Panc1 (cell line): ENCODE results near the gene PRND. TPM values are rescaled to one million over a fixed set of nuclear protein-coding genes. Genes with fewer than 3 reads are reported as not detected.

Experiments used
- ATAC-seq: fragments of 200-7000 bp; cut with Tn5 transposase; 2 replicates; pipeline ENCODE4 v1.9.1; 2020; ENCODE audit warnings: mild to moderate bottlenecking, moderate library complexity
- BruUV-seq: library from RNA; stranded (reverse); fragments of 400-500 nt; replicated peaks from 2 replicates; lab custom pipeline; 2021; lab: Mats Ljungman, UMichigan
- CTCF ChIA-PET: fragments of 300-600 bp; sonication (Branson Sonifier 250); formaldehyde crosslinking; loops from one replicate; lab custom pipeline; 2022; ENCODE audit warnings: antibody characterized with exemption; lab: Charles Lee
- POLR2A ChIA-PET: fragments of 300-600 bp; sonication (Branson Sonifier 250); formaldehyde crosslinking; loops from one replicate; lab custom pipeline; 2022; ENCODE audit warnings: antibody characterized with exemption; lab: Charles Lee
- DNase-seq: peaks from one replicate; pipeline ENCODE4 v3.0.0-alpha.2; 2010; ENCODE audit warnings: low read depth, low spot score
- H3K27ac ChIP-seq: 2 replicates; pipeline ENCODE4 v1.5.1; 2011; ENCODE audit warnings: mild to moderate bottlenecking, low read length, inconsistent platforms
- H3K27me3 ChIP-seq: fragments of 200-500 bp; sonication (Bioruptor generic); 2 replicates; pipeline ENCODE4 v1.6.0; 2014; ENCODE audit warnings: low read length, inconsistent platforms; ENCODE audit not compliant: control insufficient read depth, insufficient read depth
- H3K36me3 ChIP-seq: fragments of 200-500 bp; sonication (Bioruptor generic); 2 replicates; pipeline ENCODE4 v1.5.1; 2014; ENCODE audit warnings: inconsistent platforms, mild to moderate bottlenecking, low read length, moderate library complexity; ENCODE audit not compliant: control insufficient read depth, insufficient read depth
- H3K4me1 ChIP-seq: 2 replicates; pipeline ENCODE4 v1.5.1; 2011; ENCODE audit warnings: inconsistent platforms, mild to moderate bottlenecking, low read length, moderate library complexity; ENCODE audit not compliant: control insufficient read depth, insufficient read depth
- H3K4me3 ChIP-seq, 2 experiments: 2 replicates each; pipeline ENCODE4 v1.5.1; 2011 to 2012; ENCODE audit warnings: low read depth in 2 of 2, low read length in 2 of 2, mild to moderate bottlenecking in 2 of 2, inconsistent platforms in 1 of 2, moderate library complexity in 1 of 2
- H3K9me3 ChIP-seq: fragments of 200-500 bp; sonication (Bioruptor generic); 2 replicates; pipeline ENCODE4 v1.5.1; 2014; ENCODE audit warnings: low read depth, mild to moderate bottlenecking, inconsistent platforms, low read length, moderate library complexity; ENCODE audit not compliant: control insufficient read depth, insufficient read depth
- CTCF ChIP-seq: fragments of 450-650 bp; IDR thresholded peaks from 2 replicates; pipeline ENCODE4 v1.5.1; 2017; ENCODE audit warnings: mild to moderate bottlenecking
- POLR2AphosphoS5 ChIP-seq: IDR thresholded peaks from 2 replicates; pipeline ENCODE4 v1.6.1; 2012; ENCODE audit warnings: mild to moderate bottlenecking, low read depth, low read length, moderate library complexity
- REST ChIP-seq, 2 experiments: IDR thresholded peaks; 2 replicates each; pipeline ENCODE4 v1.6.1; 2011 to 2012; ENCODE audit warnings: low read depth in 2 of 2, control low read depth in 1 of 2, low read length in 1 of 2, mild to moderate bottlenecking in 1 of 2, moderate library complexity in 1 of 2; ENCODE audit not compliant: insufficient read depth in 1 of 2
- SIN3A ChIP-seq: IDR thresholded peaks from 2 replicates; pipeline ENCODE4 v1.6.1; 2012; ENCODE audit warnings: low read depth, mild to moderate bottlenecking, low read length, moderate library complexity, borderline replicate concordance; ENCODE audit not compliant: insufficient read depth
- TCF7L2 ChIP-seq: IDR thresholded peaks from 2 replicates; pipeline ENCODE4 v1.6.1; 2011; ENCODE audit warnings: mild to moderate bottlenecking, low read depth, low read length, inconsistent platforms
- in situ Hi-C: cut with HindIII; loops from 2 replicates; pipeline ENCODE4 v1.10.0; 2016; ENCODE audit warnings: low sequenced_read_pairs, low pct_unique_long_range_greater_than_20kb
- intact Hi-C: fragments of 100-400 bp; cut with micrococcal nuclease; formaldehyde crosslinking; loops from one replicate; pipeline ENCODE4 v1.10.0; 2022; ENCODE audit not compliant: unreplicated experiment
- total RNA-seq: library from RNA; stranded (reverse); gene quantifications from one replicate; pipeline ENCODE4 v1.2.1, GENCODE V29; 2021; ENCODE audit not compliant: unreplicated experiment

Gene PRND
- total RNA-seq, 1 experiment from 2014 or later: not detected

GRCh38 chr20:4713401-4713800 lies 8.3 kb upstream of the PRND start:
- no peaks in the 10 kb centered on the region for H3K36me3 ChIP-seq
- ATAC-seq (no peak), DNase-seq (no peak)
- H3K9me3 ChIP-seq: no peaks in the 10 kb centered on the region
- intact Hi-C loops: no loop called here
- CTCF ChIA-PET: no interaction called here
- POLR2A ChIA-PET: no interaction called here
- peaks cover 6% of the 10 kb centered on the region; the same call in 1 of the 2 replicates for H3K27me3 ChIP-seq
- BruUV-seq: no TSS peak
- in situ Hi-C loops: no loop called here
- H3K4me3 ChIP-seq: no peak overlapping the region
- no peak overlapping the region for H3K27ac ChIP-seq
- H3K4me1 ChIP-seq: no peaks in the 10 kb centered on the region
- TF ChIP-seq POLR2AphosphoS5 (no peak), CTCF (no peak), TCF7L2 (no peak), SIN3A (no peak), REST (IDR thresholded peaks at IDR 0.05; ENCODE audit: insufficient read depth in 1 of 2, low read depth in 2 of 2, low read length in 1 of 2) (no peak)

- no peak for TF ChIP-seq CTCF
- no peak for TF ChIP-seq SIN3A
- TF ChIP-seq POLR2AphosphoS5: no peak
- TF ChIP-seq REST (IDR thresholded peaks at IDR 0.05; ENCODE audit: insufficient read depth in 1 of 2, low read depth in 2 of 2, low read length in 1 of 2): no peak
- TF ChIP-seq TCF7L2: no peak
- H3K27me3 ChIP-seq: peaks cover 6% of the 10 kb centered on the region; the same call in 1 of the 2 replicates
- H3K27ac ChIP-seq: no peak overlapping the region
- no peak for ATAC-seq
- no peak overlapping the region for H3K4me3 ChIP-seq
- H3K4me1 ChIP-seq: no peaks in the 10 kb centered on the region
- no peak for DNase-seq
- no peaks in the 10 kb centered on the region for H3K9me3 ChIP-seq
- in situ Hi-C loops (no loop called here), intact Hi-C loops (no loop called here)
- no TSS peak for BruUV-seq
- ChIA-PET POLR2A (no interaction called here), CTCF (no interaction called here)
- H3K36me3 ChIP-seq: no peaks in the 10 kb centered on the region
These were observed 6.9 kb upstream of the PRND start for GRCh38 chr20:4714818-4715217.
